ENCODE data around the gene DOCK11.

DOCK11 gene

GRCh38 chrX:118634336-118634735 lies 138.7 kb downstream of the DOCK11 start:
- DNase-seq: no peak

GRCh38 chrX:118637997-118638396 lies 142.4 kb downstream of the DOCK11 start:
- DNase-seq: no peak

- no peak for DNase-seq
Observed at GRCh38 chrX:118644378-118644777, 148.8 kb downstream of the DOCK11 start.

- DNase-seq: no peak
Observed at GRCh38 chrX:118652717-118653116, 157.1 kb downstream of the DOCK11 start.

DNA sequence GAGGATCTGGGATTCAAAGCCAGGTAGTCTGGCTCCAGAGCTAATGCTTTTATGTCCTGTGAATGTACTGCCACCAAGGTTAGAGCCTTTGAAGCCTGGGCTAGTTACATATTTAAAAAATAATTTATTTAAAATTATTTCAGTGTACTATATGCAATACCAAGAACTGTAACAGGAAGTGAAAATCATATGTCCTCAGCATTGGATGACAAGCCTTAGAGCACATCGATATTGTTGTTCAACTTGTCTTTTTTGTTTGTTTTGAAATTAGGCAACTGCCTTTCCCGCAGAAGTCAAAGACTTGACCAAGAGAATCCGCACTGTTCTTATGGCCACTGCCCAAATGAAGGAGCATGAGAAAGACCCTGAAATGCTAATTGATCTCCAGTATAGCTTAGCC lies 158.7 kb downstream of the DOCK11 start:
- DNase-seq: no peak

DNA sequence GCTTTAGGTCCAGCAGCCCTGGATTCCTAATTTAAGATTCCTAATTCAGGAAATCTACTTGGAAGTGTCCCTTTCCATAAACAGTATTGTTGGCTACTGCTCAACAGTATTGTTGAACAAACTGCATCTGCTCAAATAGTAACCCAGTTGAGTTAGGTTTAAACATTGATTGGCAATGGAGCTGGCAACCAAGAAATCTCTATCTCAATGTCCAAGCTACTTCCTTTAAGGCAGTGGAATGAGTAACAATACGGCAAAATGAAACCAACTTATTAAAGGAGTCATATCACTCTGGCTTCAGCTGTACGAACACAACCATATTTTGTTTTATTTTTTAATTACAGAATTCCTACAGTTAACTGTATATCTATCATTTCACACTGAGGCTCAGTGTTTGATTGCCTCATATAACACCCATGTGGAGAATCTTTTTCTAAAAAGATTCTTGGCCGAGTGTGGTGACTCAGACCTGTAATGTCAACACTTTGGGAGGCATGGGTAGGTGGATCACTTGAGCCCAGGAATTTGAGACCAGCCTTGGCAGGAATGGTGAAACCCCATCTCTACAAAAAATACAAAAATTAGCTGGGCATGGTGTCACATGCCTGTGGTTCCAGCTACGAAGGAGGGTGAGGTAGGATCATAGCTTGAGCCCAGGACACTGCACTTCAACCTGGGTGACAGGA lies 160.1 kb downstream of the DOCK11 start:
- no peak for DNase-seq

GRCh38 chrX:118657413-118657812 lies 161.8 kb downstream of the DOCK11 start:
- no peak for DNase-seq

DNA sequence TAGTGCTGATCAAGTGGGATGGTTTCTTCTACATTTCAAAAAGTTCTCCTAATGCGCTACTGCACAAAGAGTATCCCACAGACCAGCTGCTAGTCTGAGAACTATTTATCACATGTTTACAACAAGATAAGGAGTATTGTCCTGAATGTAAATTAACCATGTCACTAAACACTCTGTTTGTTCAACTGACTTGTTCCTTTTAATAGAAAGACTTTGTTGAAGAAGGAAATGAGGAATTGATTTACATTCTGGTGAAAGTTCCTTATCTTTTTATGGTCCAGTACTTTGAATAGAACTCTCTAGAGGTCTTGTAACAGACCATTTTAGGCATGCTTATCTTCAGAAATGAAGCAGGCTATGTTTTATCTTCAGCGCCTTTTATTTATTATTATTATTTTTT lies 164.5 kb downstream of the DOCK11 start:
- DNase-seq: no peak

GRCh38 chrX:118665204-118665603 lies 169.6 kb downstream of the DOCK11 start:
- no peak for DNase-seq

GRCh38 chrX:118666521-118666920 lies 170.9 kb downstream of the DOCK11 start:
- DNase-seq: no peak

DNA sequence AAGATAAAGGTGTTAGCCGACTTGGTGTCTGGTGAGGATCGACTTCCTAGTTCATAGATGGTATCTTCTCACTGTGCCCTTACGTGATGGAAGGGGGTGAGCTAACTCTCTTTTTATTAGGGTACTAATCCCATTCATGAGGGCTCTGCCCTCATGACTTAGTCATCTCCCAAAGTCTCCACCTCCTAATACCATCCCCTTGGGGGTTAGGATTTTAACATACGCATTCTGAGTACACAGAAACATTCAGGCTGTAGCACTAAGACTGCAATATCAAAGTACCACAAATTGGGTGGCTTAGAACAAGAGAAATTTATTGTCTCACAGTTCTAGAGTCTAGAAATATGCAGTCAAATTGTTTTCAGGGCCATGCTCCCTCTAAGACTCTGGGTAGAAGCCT lies 173.8 kb downstream of the DOCK11 start:
- no peak for DNase-seq

DNA sequence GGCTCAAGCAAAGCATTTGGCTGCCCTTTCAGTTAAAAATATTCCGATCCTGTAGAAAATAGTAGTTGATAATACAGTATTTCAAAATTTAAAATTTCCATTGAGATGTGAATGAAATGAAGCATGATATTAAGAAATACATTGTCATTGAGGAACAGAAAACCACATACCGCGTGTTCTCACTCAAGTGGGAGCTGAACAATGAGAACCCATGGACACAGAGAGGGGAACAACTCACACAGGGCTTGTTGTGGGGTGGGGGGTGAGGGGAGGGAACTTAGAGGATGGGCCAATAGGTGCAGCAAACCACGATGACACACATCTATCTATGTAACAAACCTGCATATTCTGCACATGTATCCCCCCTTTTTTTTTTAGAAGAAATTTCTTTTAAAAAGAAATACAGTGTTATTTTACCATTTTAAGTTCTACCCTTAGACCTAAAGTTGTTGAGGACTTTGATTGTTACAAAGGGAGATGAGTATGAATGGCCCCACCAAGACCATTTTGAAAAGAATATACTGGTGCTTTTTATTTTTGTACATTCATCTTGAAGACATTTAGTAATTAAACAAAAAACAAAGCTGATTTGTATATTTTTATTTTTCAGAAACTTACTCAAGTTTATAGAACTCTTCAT lies 179.8 kb downstream of the DOCK11 start:
- DNase-seq: no peak

DNA sequence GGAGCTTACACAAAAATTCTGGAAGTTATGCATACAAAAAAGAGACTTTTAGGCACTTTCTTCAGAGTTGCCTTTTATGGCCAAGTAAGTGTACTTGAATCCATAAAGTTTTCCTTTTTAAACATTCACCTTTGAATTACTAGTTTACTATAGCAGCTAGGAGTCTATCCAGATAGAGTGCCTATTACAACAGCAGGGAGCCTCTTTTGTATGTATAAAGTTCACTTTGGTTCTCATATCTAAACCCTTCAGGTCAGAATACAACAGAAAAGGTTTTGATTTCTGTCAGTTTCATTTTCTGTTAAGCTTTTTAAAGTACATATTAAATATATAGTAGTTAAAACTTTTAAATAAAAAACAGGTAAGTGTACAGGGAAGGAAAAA lies 180.3 kb downstream of the DOCK11 start:
- no peak for DNase-seq

- DNase-seq: no peak
Observed at GRCh38 chrX:118677318-118677717, 181.7 kb downstream of the DOCK11 start.

GRCh38 chrX:118679290-118679689 lies 183.7 kb downstream of the DOCK11 start:
- no peak for DNase-seq

GRCh38 chrX:118682258-118683014 lies 186.8 kb downstream of the DOCK11 start:
- DNase-seq: no peak

DNA sequence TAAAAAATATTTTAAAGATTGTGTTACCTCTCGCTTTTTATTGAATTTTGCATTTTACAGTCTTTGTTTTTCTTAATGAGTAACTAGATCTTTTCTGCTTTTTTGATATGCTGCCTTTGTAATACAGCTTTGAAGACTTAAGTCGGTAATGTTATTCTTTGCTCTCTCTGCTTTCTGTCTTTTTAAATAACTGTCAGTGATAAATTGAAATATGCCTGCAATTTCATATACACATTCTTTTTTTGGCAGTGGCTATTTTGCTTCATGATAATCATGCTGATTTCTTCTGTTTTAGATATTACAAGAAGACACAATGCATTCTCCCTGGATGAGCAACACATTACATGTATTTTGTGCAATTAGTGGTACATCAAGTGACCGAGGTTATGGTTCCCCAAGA lies 189.8 kb downstream of the DOCK11 start:
- DNase-seq: no peak

DNA sequence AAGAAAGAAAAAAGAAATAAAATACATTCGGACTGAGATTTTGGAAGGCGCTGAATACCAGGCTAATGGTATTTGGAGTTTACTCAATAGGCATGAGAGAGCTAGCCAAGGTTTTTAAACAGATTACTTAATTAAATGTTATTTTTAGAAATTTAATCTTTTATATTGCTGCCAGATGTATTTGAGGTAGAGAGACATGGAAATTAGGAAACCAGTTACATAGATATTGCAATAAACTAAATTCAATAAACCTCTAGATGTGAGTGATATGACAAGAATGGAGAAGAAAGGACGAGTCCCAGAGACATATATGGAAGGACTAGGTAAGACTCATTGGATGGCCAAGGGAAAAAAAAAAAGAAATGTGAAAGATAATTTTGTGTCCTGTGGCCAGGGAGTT lies 193.3 kb downstream of the DOCK11 start:
- no peak for DNase-seq

DNA sequence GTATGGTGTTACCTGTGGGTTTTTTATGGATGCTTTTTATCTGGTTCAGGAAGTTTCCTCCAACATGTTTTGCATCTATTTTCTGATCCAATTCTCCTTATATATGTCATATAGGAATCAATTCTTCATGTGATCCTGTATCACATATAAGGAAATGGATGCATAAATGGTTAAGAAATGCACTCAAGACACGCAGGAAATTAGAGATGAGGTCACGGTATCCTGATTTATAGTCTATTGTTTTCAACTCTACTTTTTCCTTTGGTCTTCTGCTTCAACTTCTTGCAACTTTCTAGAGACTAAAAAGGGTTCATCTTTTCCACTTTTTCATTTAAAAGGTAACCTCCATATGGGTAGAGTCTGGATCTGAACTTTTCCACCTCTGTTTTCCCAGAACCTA lies 198.2 kb downstream of the DOCK11 start:
- no peak for DNase-seq

DNA sequence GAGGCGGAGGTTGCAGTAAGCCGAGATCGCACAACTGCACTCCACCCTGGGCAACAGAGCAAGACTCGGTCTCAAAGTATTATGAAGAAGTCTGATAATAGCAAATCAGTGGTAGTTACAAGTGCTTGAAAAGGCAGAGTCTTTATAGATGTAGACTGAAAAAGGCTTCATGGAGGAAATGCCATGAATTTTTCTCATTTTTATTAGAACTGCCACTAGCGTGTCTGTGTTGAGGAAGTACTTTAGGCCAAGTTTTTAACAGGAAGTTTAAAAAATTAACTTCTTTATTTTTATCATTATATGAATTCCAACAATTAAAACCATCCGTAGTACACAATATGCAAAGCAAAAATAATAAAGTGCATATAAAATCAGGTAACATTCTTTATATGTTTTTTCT lies 199.0 kb downstream of the DOCK11 start:
- no peak for DNase-seq

GRCh38 chrX:118698516-118699170 lies 203.0 kb downstream of the DOCK11 start:
- no peak for DNase-seq

- no peak for DNase-seq
Observed at GRCh38 chrX:118702741-118703140, 207.1 kb downstream of the DOCK11 start.

DNA sequence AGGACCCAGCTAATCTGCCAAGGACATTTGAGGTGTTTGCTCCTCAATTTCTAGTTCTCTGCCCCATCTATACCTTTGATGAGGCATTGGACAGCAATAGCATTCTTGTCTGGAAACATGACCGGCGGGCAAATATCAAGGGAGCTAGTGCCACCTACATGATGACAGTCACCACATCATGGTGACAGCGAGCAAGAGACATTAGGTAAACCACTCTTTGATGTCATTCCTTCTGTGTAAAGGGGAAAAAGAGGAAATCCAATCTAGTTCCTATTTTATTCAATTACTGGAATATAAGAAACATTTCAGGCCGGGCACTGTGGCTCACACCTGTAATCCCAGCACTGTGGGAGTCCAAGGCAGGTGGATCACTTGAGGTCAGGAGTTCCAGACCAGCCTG lies 211.1 kb downstream of the DOCK11 start:
- no peak for DNase-seq

DNA sequence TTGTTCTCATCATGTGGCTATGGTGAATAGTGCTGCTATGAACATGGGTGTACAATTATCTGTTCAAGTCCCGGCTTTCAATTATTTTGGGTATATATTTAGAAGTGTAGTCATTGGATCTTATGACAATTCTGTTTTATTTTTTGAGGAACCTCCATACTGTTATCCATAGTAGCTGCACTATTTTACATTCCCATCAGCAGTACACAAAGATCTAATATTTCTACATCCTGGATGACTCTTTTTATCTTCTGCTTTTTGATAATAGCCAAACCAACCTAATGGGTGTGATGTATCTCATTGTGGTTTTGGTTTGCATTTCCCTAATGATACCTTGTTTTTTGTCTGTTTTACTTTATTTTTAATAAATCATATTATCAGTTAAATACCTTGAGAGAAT lies 218.9 kb downstream of the DOCK11 start:
- DNase-seq: no peak
